Measurements from ENCODE around the gene AGBL4.

The AGBL4 gene

GRCh38 chr1:48873944-48874343 lies 1149.8 kb downstream of the AGBL4 start:
- DNase-seq: no peak

GRCh38 chr1:48870596-48870995 lies 1153.2 kb downstream of the AGBL4 start:
- no peak for DNase-seq

GRCh38 chr1:48869116-48869893 lies 1154.4 kb downstream of the AGBL4 start:
- DNase-seq: no peak

GRCh38 chr1:48864913-48865312 lies 1158.8 kb downstream of the AGBL4 start:
- no peak for DNase-seq

- DNase-seq: no peak
Measured at GRCh38 chr1:48859456-48859855, 1164.3 kb downstream of the AGBL4 start.

GRCh38 chr1:48858200-48858920 lies 1165.4 kb downstream of the AGBL4 start:
- DNase-seq: no peak

- DNase-seq: no peak
Measured at GRCh38 chr1:48853006-48853405, 1170.7 kb downstream of the AGBL4 start.

GRCh38 chr1:48851638-48852037 lies 1172.1 kb downstream of the AGBL4 start:
- no peak for DNase-seq

GRCh38 chr1:48848035-48848434 lies 1175.7 kb downstream of the AGBL4 start:
- DNase-seq: no peak

GRCh38 chr1:48846441-48846840 lies 1177.3 kb downstream of the AGBL4 start:
- no peak for DNase-seq

GRCh38 chr1:48844187-48844586 lies 1179.6 kb downstream of the AGBL4 start:
- no peak for DNase-seq

GRCh38 chr1:48841966-48842365 lies 1181.8 kb downstream of the AGBL4 start:
- DNase-seq: no peak

GRCh38 chr1:48841461-48841860 lies 1182.3 kb downstream of the AGBL4 start:
- DNase-seq: no peak

- no peak for DNase-seq
Measured at GRCh38 chr1:48831120-48831978, 1192.4 kb downstream of the AGBL4 start.

- no peak for DNase-seq
Measured at GRCh38 chr1:48830715-48831114, 1193.0 kb downstream of the AGBL4 start.

- no peak for DNase-seq
Measured at GRCh38 chr1:48829446-48829845, 1194.3 kb downstream of the AGBL4 start.

- DNase-seq: no peak
Measured at GRCh38 chr1:48823168-48823567, 1200.6 kb downstream of the AGBL4 start.

- no peak for DNase-seq
Measured at GRCh38 chr1:48820491-48820890, 1203.3 kb downstream of the AGBL4 start.

- no peak for DNase-seq
Measured at GRCh38 chr1:48817505-48818114, 1206.1 kb downstream of the AGBL4 start.

GRCh38 chr1:48810740-48811139 lies 1213.0 kb downstream of the AGBL4 start:
- DNase-seq: no peak

- DNase-seq: no peak
Measured at GRCh38 chr1:48808496-48808895, 1215.3 kb downstream of the AGBL4 start.

GRCh38 chr1:48807554-48808260 lies 1216.0 kb downstream of the AGBL4 start:
- DNase-seq: no peak

Measured in CD4-positive, alpha-beta T cell treated with Interleukin-17A for 1 hour (primary cell).